OCI-LY1 (cell line): Measurements from ENCODE around the gene POLA1.

ENCODE experiments used
- CTCF ChIP-seq: fragments of 200-600 bp; sonication (generic), shearing (Covaris generic); IDR thresholded peaks from 2 replicates; pipeline ENCODE4 v1.5.1; 2017; ENCODE audit warnings: mild to moderate bottlenecking, antibody characterized with exemption, low read length, moderate library complexity, mixed read lengths
- EZH2 ChIP-seq: fragments of 200-600 bp; sonication (generic), shearing (Covaris generic); IDR thresholded peaks from 2 replicates; pipeline ENCODE4 v1.8.0; 2017; ENCODE audit warnings: borderline replicate concordance, mixed run types, mild to moderate bottlenecking, antibody characterized with exemption, low read length, moderate library complexity, mixed read lengths

- TF ChIP-seq CTCF (no peak), EZH2 (no peak)
Measured at GRCh38 chrX:25004040-25004439, 310.3 kb downstream of the POLA1 start.
